GM10248 (cell line): ENCODE results near the gene IGFBPL1.
"Not testable (repeated sequence)": the region's sequence is repeated elsewhere in the genome, so short reads cannot be mapped to it uniquely, and the experiment has no call there.

Source experiments
- CTCF ChIA-PET: fragments of 300-600 bp; sonication (Branson Sonifier 250); formaldehyde crosslinking; extraction: SDS; loops from one replicate; lab custom pipeline; 2021; ENCODE audit warnings: antibody characterized with exemption; lab: Yijun Ruan, JAX
- POLR2A ChIA-PET: fragments of 350-650 bp; sonication (Branson Sonifier 250); formaldehyde crosslinking; extraction: SDS; loops from one replicate; lab custom pipeline; 2020; ENCODE audit warnings: antibody characterized with exemption; lab: Yijun Ruan, JAX
- DNase-seq: peaks from one replicate; pipeline ENCODE4 v3.0.0; 2012; ENCODE audit errors: extremely low spot score
- CTCF ChIP-seq: IDR thresholded peaks from 2 replicates; pipeline ENCODE4 v1.5.1; 2012; ENCODE audit warnings: mild to moderate bottlenecking, low read depth; ENCODE audit errors: extremely low read depth, missing control alignments, control extremely low read depth

The IGFBPL1 gene

GRCh38 chr9:38386319-38386895, 37.8 kb downstream of the IGFBPL1 start:
- ChIA-PET POLR2A (no interaction called here), CTCF (interaction anchor here (1.7 kb wide), 1 partner anchor 7 kb away, joined by 4 read pairs; no protein-coding TSS in a partner anchor)
- DNase-seq: no peak
- no peak for TF ChIP-seq CTCF

DNA sequence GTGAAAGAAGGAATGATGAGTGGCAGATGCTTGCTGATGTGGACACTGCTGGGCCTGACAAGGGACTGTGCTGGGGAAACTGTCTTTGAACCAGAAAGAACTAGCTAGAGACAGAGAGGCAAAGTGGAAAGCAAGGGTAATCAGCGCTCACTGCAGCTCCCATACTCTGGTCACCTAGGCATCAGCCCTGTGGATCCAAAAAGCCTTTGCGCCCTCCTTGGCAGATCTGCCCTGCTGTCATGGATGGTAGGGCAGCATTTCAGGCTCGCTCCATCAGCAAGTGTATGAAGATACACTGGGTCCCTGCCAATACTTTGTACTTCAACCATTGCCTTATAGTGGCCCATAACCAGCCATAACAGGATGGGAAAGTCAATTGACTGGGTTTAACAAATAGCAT, 38.4 kb downstream of the IGFBPL1 start:
- no peak for TF ChIP-seq CTCF
- POLR2A ChIA-PET: no interaction called here
- CTCF ChIA-PET: interaction anchor here (1.1 to 1.7 kb wide), 2 partner anchors 7 to 59 kb away, joined by 4 read pairs; no protein-coding TSS in a partner anchor
- no peak for DNase-seq

DNA sequence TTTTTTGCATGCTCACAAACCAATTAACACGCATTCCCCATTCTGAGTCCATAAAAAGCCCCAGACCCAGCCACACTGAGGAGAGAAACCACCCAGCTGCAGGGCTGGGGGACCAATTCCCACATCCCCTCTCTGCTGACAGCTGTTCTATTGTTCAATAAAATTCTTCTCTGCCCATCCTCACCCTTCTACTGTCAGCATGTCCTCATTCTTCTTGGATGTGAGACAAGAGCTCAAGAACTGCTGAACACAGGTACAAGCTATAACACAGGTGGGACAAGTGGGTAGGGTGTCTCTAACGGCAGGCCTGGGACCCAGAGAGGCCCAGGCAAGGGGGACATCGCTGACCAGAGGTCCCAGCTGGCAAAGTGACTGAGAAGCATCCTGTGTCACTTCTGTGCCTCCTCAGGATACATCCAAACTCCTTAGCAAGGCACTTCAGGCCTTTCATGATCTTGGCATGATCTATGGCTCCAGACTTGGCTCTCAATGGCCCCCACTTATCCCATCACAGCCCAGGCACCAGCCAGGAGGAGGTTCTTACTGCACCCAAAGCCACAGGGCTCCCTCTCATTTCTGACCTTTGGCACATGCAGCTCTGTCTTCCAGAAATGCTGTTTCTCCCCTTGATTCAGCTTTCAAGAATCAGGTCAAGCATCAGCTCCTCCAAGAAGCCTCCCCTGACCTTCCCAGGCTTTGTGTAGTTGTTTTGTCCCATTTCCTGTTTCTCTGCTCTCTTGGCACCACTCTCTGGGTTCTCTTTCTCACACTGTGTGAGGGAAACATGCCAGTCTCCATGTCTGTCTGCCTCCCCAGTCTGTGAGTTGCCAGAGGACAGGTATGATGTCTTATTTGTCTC, 39.0 kb downstream of the IGFBPL1 start:
- ChIA-PET CTCF (interaction anchor here (1.1 to 1.7 kb wide), 3 partner anchors 8 to 58 kb away, joined by 4 read pairs; no protein-coding TSS in a partner anchor), POLR2A (no interaction called here)
- no peak for TF ChIP-seq CTCF
- DNase-seq: no peak

DNA sequence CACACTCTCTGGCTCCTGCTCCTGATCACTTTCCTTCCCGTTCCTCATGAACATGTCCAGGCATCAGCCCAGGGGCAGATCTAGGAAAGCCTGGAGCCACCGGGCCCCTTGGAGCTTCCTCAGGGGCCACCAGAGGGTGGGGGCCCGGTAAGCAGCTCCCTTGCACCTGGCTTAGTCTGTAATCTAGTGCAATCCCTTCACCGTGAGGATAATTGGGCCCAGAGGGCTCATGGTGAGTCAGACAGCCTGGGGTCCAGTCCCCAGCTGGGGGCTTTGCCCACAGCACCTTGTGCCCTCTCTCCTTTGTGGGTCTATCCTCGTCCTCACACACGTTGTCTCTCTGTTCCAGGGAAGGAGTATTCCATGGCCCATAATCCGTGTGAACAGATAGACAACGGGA, 42.1 kb downstream of the IGFBPL1 start:
- CTCF ChIA-PET: interaction anchor here (1.3 to 2.2 kb wide), 4 partner anchors 19 to 294 kb away, joined by 3 to 6 read pairs (median 5); no protein-coding TSS in a partner anchor
- TF ChIP-seq CTCF: no peak
- DNase-seq: no peak
- POLR2A ChIA-PET: no interaction called here

DNA sequence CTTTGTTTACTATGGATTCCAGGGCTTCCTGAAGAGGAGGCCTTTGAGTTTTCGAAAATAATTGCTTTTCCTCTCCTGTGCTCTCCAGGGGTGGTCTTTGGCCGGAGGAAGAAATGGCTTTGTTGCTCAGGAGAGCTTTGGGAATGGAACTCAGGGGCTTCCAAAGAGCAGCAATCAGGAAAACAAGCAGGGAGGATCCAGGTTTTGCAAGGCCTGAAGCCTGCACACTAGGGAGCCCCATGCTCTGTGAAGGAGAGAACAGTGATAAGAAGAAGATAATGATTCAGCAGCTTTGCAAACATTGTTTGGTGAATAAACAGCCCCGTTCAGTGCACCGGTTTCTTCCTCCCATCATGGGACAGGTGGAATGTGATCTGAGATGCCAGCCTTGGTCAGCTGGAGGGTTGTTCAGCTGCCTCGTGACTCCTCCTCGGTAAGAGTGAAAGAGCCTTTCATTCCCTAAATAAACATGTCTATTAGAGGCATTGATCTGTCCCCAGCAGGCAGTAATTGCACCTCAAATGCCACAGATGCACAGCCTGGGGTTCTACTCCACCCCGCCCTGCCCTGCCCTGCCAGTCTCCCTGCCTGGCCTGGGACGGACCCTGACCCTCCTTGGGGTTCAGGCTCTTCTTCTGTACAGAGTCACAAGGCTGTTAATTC, 43.3 kb downstream of the IGFBPL1 start:
- no peak for TF ChIP-seq CTCF

GRCh38 chr9:38380230-38380871, 43.9 kb downstream of the IGFBPL1 start:
- CTCF ChIA-PET: no interaction called here
- TF ChIP-seq CTCF: no peak
- no peak for DNase-seq
- POLR2A ChIA-PET: no interaction called here

More for the DNA sequence above, 43.3 kb downstream of the IGFBPL1 start:
- no peak for DNase-seq
- ChIA-PET CTCF (no interaction called here), POLR2A (no interaction called here)

- CTCF ChIA-PET: interaction anchor here (0.8 to 2.2 kb wide), 7 partner anchors 12 to 464 kb away, joined by 3 to 4 read pairs (median 4); partner anchors contain the start of gene ALDH1B1
- POLR2A ChIA-PET, DNase-seq: not testable (repeated sequence)
These were observed 46.7 kb downstream of the IGFBPL1 start for GRCh38 chr9:38377336-38378083.
